Activated T-helper 9 cell treated with anti-CD3 and anti-CD28 coated beads, Interleukin-2, amount 50 U/mL, for 16 hours (primary cell): ENCODE data around the gene IER3.

ENCODE experiments used
- DNase-seq: peaks from one replicate; pipeline ENCODE4 v3.0.0-alpha.2; 2020; ENCODE audit warnings: low read depth

Gene IER3, protein sequence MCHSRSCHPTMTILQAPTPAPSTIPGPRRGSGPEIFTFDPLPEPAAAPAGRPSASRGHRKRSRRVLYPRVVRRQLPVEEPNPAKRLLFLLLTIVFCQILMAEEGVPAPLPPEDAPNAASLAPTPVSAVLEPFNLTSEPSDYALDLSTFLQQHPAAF

GRCh38 chr6:30744054-30744805 is at the start of gene IER3:
TSS of gene IER3 (minus strand) at chr6:30744547. CDS start at chr6:30744518, 29 bp downstream.
- peak; percentile 73 for DNase-seq

GRCh38 chr6:30793521-30794194 is 49.3 kb upstream of the IER3 start:
- DNase-seq = no peak

DNA sequence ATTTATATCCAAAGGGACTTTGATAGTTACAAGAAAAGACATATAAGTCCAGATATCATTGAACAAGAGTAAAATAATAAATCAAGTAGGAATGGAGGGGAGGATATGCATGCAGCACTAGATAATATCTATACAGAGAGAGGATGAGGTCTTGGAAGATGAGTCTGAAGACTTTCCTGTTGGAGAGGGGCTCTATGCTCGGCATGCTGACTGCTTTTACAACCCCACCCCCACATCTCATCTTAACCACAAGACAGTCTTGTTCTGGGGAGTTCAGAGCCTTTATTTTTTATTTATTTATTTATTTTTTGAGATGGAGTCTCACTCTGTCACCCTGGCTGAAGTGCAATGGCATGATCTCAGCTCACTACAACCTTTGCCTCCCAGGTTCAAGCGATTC is 48.4 kb upstream of the IER3 start:
- DNase-seq = no peak

- no peak for DNase-seq
Measured at GRCh38 chr6:30790724-30791383, 46.5 kb upstream of the IER3 start.

DNA sequence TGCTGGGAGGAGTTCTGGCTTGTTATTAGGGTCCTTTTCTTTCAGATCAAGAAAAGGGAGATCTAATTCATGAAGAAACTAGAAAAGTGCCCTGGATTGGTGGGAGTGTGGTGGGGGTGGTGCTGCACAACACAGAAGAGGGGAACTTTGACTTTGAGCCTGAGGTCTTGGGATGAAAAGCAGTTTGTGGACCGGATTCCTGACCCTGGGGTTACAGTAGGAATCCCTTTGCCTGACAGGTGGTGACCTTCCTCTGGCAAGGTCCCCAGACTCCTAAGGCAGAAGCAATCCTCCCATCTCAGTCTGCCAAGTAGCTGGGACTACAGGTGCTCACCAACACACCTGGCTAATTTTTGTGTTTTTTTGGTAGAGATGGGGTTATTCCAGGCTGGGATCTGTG is 45.3 kb upstream of the IER3 start:
- no peak for DNase-seq

GRCh38 chr6:30787954-30788353 is 43.6 kb upstream of the IER3 start:
- no peak for DNase-seq

DNA sequence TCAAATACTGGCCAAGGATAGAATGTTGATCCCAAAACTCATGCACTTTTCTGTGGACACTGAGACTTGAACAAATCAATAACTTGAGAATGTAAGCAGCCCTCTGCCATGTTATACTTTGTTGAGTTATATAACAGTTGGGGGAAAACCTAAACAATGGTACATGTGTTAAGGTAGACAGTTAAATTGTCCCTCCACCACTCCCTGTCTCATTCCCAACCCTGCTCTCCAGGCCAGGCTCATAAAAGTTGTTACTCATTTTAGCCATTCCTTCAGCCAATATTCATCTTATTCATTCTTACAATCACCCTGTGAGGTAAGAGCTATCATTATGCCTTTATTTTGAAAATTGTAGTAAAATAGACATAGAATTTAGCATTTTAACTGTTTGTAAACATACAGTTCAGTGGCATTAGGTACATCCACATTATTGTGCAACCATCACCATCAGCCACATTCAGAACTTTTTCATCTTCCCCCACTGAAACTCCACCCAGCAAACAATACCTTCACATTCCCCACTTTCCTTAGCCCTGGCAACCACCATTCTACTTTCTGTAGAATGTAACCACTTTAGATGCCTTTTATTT is 38.2 kb upstream of the IER3 start:
- DNase-seq = no peak

DNA sequence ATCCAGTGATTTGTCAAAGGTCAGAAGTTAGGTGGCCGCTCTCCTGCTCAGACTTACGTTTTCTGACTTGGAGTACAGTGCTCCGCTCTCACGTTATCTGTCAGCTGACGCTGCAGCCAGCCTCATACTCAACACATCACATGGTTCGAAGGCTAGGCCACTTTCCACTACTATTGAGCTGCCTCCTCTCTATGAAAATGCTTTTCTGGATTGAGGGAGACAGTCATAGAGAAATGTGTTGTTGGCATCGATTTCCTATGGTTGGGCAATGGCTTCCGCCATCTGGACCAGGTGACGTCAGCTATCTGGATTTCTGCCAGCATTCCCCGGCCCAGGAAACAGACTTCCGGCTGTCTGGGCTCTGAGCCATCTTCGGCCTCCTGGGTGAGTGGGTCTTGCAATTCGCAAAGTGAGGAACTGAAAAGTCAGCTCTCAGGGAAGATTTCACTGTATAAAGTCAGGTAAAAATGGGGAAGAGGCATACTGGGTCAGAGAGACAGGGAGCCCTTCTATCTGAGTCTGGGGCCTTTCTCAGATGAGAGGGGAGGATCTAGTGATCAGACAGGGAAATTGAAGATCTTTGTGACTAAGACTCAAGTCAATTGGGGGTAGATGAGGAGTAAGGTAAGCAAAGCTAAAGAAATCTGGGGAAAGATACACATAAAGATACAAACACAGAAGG is 37.5 kb upstream of the IER3 start:
- DNase-seq = no peak

GRCh38 chr6:30781395-30781742 is 37.0 kb upstream of the IER3 start:
- no peak for DNase-seq

GRCh38 chr6:30780642-30780920 is 36.2 kb upstream of the IER3 start:
- no peak for DNase-seq

DNA sequence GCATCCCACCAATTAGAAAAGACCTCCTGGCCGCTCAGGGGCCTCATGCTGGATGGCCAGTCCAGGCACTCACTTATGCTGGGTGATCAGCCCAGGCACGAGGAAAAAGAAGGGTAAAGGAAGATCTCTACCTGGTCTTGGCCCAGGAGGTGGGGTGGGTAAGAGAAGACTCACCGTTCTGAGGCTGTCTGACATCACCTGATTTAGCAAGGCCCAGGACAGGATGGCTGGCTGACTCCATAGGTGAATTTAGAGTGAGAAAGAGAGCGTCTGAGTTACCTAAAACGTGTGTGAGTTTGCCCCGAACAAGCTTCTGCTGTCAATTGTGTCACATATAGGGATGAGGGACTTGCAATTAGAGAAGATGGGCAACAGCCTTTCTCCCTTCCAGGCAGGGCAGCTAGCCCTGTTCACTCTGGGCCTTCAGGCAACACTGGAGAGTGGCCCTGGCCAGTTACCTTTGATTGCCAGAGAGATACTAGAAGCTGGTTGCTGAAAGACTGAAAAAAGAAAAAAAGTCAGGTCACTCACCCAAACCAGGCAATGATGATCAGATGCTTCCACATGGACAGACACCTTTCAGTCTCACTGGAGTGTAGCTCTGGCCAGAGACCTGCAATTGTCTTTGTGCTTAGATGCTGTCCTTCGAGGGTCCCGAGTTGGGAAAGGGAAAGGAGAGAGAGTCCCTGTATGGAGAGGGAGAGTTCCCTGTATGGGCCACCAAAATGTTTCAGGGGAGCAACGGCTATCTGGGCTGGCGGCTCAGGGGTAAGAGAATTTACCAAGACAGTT is 35.7 kb upstream of the IER3 start:
- DNase-seq = no peak

GRCh38 chr6:30778001-30778635 is 33.8 kb upstream of the IER3 start:
- DNase-seq = no peak

DNA sequence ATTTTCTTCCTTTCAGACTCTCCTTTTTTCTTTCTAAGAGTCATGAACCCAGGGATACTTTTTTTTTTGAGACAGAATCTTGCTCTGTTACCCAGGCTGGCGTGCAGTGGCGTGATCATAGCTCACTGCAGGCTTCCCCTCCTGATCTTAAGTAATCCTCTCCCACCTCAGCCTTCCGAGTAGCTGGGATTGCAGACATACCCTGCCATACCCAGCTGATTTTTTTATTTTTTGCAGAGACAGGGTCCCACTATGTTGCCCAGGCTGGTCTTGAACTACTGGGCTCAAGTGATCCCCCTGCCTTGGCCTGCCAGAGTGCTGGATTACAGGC is 32.8 kb upstream of the IER3 start:
- DNase-seq = no peak

GRCh38 chr6:30776390-30777154 is 32.2 kb upstream of the IER3 start:
- DNase-seq = no peak

DNA sequence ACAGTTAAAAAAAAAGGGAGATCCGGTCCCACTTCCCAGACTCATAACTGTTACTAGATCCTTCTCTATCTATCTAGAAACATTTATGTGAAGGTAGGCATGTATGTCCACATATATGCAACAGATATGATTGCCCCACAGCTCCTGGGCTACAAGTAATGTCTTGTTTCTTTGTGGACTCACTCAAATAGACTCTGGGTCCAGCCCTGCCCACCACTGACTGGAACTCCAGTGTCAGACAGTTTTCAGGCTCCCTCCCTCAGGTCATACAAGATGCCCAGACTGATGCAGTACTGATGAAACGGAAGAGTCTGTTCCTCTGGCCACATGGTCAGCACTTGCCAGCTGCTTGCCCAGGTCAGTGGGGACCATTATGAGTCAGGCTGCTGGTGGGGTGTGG is 30.8 kb upstream of the IER3 start:
- no peak for DNase-seq

GRCh38 chr6:30774701-30775100 is 30.4 kb upstream of the IER3 start:
- DNase-seq = no peak

- DNase-seq = no peak
Measured at GRCh38 chr6:30770592-30770991, 26.2 kb upstream of the IER3 start.

GRCh38 chr6:30769853-30770524 is 25.6 kb upstream of the IER3 start:
- DNase-seq = no peak

DNA sequence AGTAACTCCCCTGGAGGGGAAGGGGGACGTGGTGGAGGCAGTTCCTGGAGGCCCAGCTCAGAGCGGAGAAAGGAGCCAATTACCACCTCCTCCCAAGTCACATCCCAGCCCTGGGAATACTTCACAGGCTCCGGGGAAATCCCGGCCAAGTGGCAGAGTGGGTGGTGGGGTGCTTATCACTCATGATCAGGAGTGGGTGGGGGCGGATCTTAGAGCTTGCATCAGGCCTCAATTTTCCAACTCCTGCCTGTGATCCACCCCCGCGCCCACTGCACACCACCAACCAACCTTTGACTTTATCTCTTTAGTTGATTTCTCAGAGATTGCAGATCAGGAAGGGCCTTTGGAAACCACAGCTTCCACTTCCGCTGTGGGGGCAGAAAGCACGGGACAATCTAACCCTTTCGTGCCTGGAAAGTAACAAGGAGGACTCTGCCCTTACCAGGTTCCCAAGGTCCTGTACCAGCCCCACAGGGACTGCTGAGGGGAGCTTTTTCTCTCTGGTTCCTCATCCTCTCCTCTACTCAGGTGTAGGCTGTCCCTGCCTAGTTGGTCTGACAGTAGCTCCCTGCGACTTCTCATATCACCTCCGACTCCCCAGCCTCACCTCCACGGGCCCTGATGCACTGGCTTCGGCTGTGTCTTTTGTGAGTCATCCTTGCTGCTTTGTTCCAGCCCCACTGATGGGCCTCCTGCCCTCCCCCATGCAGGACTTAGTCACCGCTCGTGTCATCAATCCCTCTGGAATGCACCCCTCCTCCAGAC is 24.9 kb upstream of the IER3 start:
- peak; percentile 66 for DNase-seq
